Left kidney (tissue), 2 donors: ENCODE data around the gene FSTL3. TPM values are rescaled to one million over a fixed set of nuclear protein-coding genes. Genes with fewer than 3 reads are reported as not detected.
"Not testable (repeated sequence)": the region's sequence is repeated elsewhere in the genome, so short reads cannot be mapped to it uniquely, and the experiment has no call there.

Source experiments
- DNase-seq: peaks from one replicate; pipeline ENCODE4 v3.0.0-alpha.2; 2013
- polyA plus RNA-seq: library from polyadenylated mRNA; unstranded; fragments of 120-200 nt; gene quantifications from one replicate; pipeline ENCODE4 v1.2.1, GENCODE V29; 2013; ENCODE audit not compliant: insufficient read length

The FSTL3 gene
- polyA plus RNA-seq, 1 donor = 15.2 TPM

- no peak for DNase-seq
Observed at GRCh38 chr19:711254-711653, 35.1 kb downstream of the FSTL3 start.

- no peak for DNase-seq
Observed at GRCh38 chr19:715347-715746, 39.2 kb downstream of the FSTL3 start.

- no peak for DNase-seq
Observed at GRCh38 chr19:718251-718951, 42.2 kb downstream of the FSTL3 start.

- no peak for DNase-seq
Observed at GRCh38 chr19:718991-719512, 42.9 kb downstream of the FSTL3 start.

- no peak for DNase-seq
Observed at GRCh38 chr19:719636-720344, 43.6 kb downstream of the FSTL3 start.

- DNase-seq = no peak
Observed at GRCh38 chr19:720345-721160, 44.4 kb downstream of the FSTL3 start.

GRCh38 chr19:722553-723101 is 46.4 kb downstream of the FSTL3 start:
- no peak for DNase-seq

GRCh38 chr19:723247-723646 is 47.1 kb downstream of the FSTL3 start:
- no peak for DNase-seq

GRCh38 chr19:723714-724113 is 47.5 kb downstream of the FSTL3 start:
- DNase-seq = no peak

GRCh38 chr19:725461-726089 is 49.4 kb downstream of the FSTL3 start:
- no peak for DNase-seq

GRCh38 chr19:726993-727956 is 51.1 kb downstream of the FSTL3 start:
- no peak for DNase-seq

GRCh38 chr19:728011-728410 is 51.8 kb downstream of the FSTL3 start:
- no peak for DNase-seq

- DNase-seq = not testable (repeated sequence)
Observed at GRCh38 chr19:729564-729963, 53.4 kb downstream of the FSTL3 start.

- no peak for DNase-seq
Observed at GRCh38 chr19:729965-730668, 53.9 kb downstream of the FSTL3 start.

GRCh38 chr19:731000-731399 is 54.8 kb downstream of the FSTL3 start:
- DNase-seq = no peak

- no peak for DNase-seq
Observed at GRCh38 chr19:732148-733069, 56.2 kb downstream of the FSTL3 start.
